Measurements from ENCODE around the gene CHSY3. TPM values are rescaled to one million over a fixed set of nuclear protein-coding genes. Genes with fewer than 3 reads are reported as not detected.

Gene CHSY3
- total RNA-seq, 4 donors from 2014 or later: 0.77 to 22.1 (median 2.8) TPM; not detected in 1

- Histone ChIP-seq H3K4me3 (no peak overlapping the region), H3K9me3 (no peaks in the 10 kb centered on the region), H3K36me3 (no peaks in the 10 kb centered on the region), H3K4me1 (no peaks in the 10 kb centered on the region), H3K27me3 (no peaks in the 10 kb centered on the region), H3K27ac (no peak overlapping the region)
- no peak for DNase-seq
- no peak for TF ChIP-seq CTCF (IDR thresholded peaks at IDR 0.05)
- no peak for TF ChIP-seq POLR2A (IDR thresholded peaks at IDR 0.05)
- intact Hi-C loops (cut with DNase I; ENCODE audit: low total_unique reads): no loop called here
These were observed 107.7 kb downstream of the CHSY3 start for GRCh38 chr5:130011986-130012385.

GRCh38 chr5:130017173-130017572, 112.9 kb downstream of the CHSY3 start:
- intact Hi-C loops (cut with DNase I; ENCODE audit: low total_unique reads): no loop called here
- Histone ChIP-seq H3K36me3 (no peaks in the 10 kb centered on the region), H3K9me3 (no peaks in the 10 kb centered on the region), H3K4me3 (no peak overlapping the region), H3K4me1 (no peaks in the 10 kb centered on the region), H3K27ac (no peak overlapping the region), H3K27me3 (no peaks in the 10 kb centered on the region)
- DNase-seq: no peak
- TF ChIP-seq CTCF (IDR thresholded peaks at IDR 0.05): no peak
- TF ChIP-seq POLR2A (IDR thresholded peaks at IDR 0.05): no peak

- no peak for DNase-seq
- intact Hi-C loops (cut with DNase I; ENCODE audit: low total_unique reads): no loop called here
- Histone ChIP-seq H3K27me3 (no peaks in the 10 kb centered on the region), H3K36me3 (no peaks in the 10 kb centered on the region), H3K4me3 (no peak overlapping the region), H3K27ac (no peak overlapping the region), H3K9me3 (no peaks in the 10 kb centered on the region), H3K4me1 (no peaks in the 10 kb centered on the region)
- no peak for TF ChIP-seq CTCF (IDR thresholded peaks at IDR 0.05)
- no peak for TF ChIP-seq POLR2A (IDR thresholded peaks at IDR 0.05)
These were observed 114.4 kb downstream of the CHSY3 start for GRCh38 chr5:130018641-130019040.

- no peak for DNase-seq
- no peak overlapping the region for H3K27ac ChIP-seq
- no peaks in the 10 kb centered on the region for H3K27me3 ChIP-seq
- no peaks in the 10 kb centered on the region for H3K9me3 ChIP-seq
- H3K4me1 ChIP-seq: no peaks in the 10 kb centered on the region
- no peak overlapping the region for H3K4me3 ChIP-seq
- intact Hi-C loops (cut with DNase I; ENCODE audit: low total_unique reads): no loop called here
- no peaks in the 10 kb centered on the region for H3K36me3 ChIP-seq
- TF ChIP-seq POLR2A (IDR thresholded peaks at IDR 0.05) (no peak), CTCF (IDR thresholded peaks at IDR 0.05) (no peak)
These were observed 116.7 kb downstream of the CHSY3 start for GRCh38 chr5:130021000-130021399.

- no peak for DNase-seq
- Histone ChIP-seq H3K27me3 (no peaks in the 10 kb centered on the region), H3K4me1 (no peaks in the 10 kb centered on the region), H3K36me3 (no peaks in the 10 kb centered on the region), H3K4me3 (no peak overlapping the region), H3K27ac (no peak overlapping the region), H3K9me3 (no peaks in the 10 kb centered on the region)
- intact Hi-C loops (cut with DNase I; ENCODE audit: low total_unique reads): no loop called here
- TF ChIP-seq CTCF (IDR thresholded peaks at IDR 0.05) (no peak), POLR2A (IDR thresholded peaks at IDR 0.05) (no peak)
These were observed 117.6 kb downstream of the CHSY3 start for GRCh38 chr5:130021876-130022275.
